ENCODE data around the gene ZFPM1. TPM values are rescaled to one million over a fixed set of nuclear protein-coding genes. Genes with fewer than 3 reads are reported as not detected.

The ZFPM1 gene
- polyA plus RNA-seq, 1 of the 3 experiments (the other 2 are of a cell fraction), result 1.2 TPM

DNA sequence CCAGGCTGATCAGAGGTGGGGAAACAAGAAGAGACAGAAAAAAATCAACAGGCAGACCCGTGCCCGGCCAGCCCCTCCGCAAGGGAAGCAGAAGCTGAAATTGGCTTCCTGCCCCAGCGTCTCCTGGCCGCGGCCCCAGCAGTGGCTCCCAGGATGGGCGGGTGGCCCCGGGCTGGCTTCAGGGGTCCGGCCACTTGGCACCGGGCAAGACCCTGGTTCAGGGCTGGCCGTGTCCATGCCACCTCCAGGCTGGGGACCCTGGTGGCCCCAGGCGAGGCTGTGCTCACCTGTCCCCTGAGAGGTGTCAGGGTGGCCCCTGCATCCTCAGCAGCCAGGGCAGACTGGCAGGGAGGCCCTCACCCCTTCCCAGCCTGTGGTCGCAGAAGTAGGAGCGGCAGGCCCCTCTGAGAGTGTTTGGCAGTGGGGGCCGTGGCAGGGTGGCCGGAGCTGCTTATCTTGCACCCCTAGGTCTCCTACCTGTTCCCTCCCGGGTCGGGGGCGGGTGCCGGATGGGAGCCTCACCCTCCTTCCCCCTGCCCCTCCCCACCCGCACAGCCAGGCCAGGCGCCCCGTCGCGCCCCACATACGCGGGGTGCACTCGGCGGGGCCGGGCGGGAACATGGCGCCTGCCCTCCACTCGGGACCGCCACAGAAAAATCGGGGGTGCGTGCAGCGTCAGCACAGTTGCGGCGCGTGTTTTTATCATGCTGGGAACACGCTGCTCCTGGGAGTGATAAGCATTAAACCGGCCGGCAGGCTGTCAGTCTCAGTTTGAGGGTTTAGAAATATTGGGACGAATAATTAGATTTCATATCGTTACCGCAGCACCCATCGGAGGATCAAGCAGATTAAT is 70.5 kb downstream of the ZFPM1 start:
- Histone ChIP-seq H4K20me1 (ENCODE audit: insufficient read depth) (no peaks in the 10 kb centered on the region), H3K4me3 (ENCODE audit: low read depth in 2 of 2, low read length in 1 of 2) (no peak overlapping the region), H3K9me2 (no peaks in the 10 kb centered on the region), H3K9ac (no peak overlapping the region), H2AFZ (ENCODE audit: low read depth) (no peak overlapping the region), H3K36me3 (replicated peaks in 1 of 2; ENCODE audit: control insufficient read depth in 1 of 2, insufficient read depth in 2 of 2, low read length in 1 of 2) (no peaks in the 10 kb centered on the region), H3F3A (replicated peaks; ENCODE audit: insufficient read depth) (no peaks in the 10 kb centered on the region), H3K4me1 (ENCODE audit: control insufficient read depth in 1 of 2, insufficient read depth in 2 of 2, low read depth in 1 of 2, low read length in 1 of 2) (peaks cover 0 to 9% of the 10 kb centered on the region in 2 experiments; a peak in 1 of 4 replicates), H3K9me3 (no peaks in the 10 kb centered on the region), H3K4me2 (no peak overlapping the region), H3K27me3 (ENCODE audit: insufficient read depth) (no peaks in the 10 kb centered on the region), H3K27ac (ENCODE audit: low read depth in 2 of 2, low read length in 1 of 2) (no peak overlapping the region), H3K79me2 (ENCODE audit: insufficient read depth) (no peaks in the 10 kb centered on the region)
- WGBS (ENCODE audit: low lambda C conversion rate), result 91% methylated on average over 29 of the region's 47 CpGs
- TF ChIP-seq GATA2 (CRISPR knock-in tag; IDR thresholded peaks at IDR 0.05) (no peak), CTCF (IDR thresholded peaks at IDR 0.05) (no peak), ELF1 (IDR thresholded peaks at IDR 0.05) (no peak), RAD21 (IDR thresholded peaks at IDR 0.05; ENCODE audit: low read length) (no peak), SMC3 (IDR thresholded peaks at IDR 0.05; ENCODE audit: low read depth, low read length) (no peak), MAX (IDR thresholded peaks at IDR 0.05; ENCODE audit: low read depth) (no peak), PBX3 (IDR thresholded peaks at IDR 0.05) (no peak), JUND (IDR thresholded peaks at IDR 0.05) (no peak), TAF1 (IDR thresholded peaks at IDR 0.05; ENCODE audit: borderline replicate concordance, low read depth, low read length) (no peak), NFIC (IDR thresholded peaks at IDR 0.05; ENCODE audit: borderline replicate concordance) (no peak), EP300 (IDR thresholded peaks at IDR 0.05; ENCODE audit: borderline replicate concordance in 1 of 2, low read depth in 1 of 2, low read length in 1 of 2) (no peak), RFX5 (IDR thresholded peaks at IDR 0.05; ENCODE audit: low read length) (no peak), MXI1 (IDR thresholded peaks at IDR 0.05; ENCODE audit: low read depth, low read length) (no peak), RXRA (IDR thresholded peaks at IDR 0.05; ENCODE audit: borderline replicate concordance, low read depth) (no peak), SIN3A (IDR thresholded peaks at IDR 0.05; ENCODE audit: borderline replicate concordance, low read depth, low read length) (no peak), FOSL2 (IDR thresholded peaks at IDR 0.05; ENCODE audit: borderline replicate concordance, low read depth) (no peak), USF2 (IDR thresholded peaks at IDR 0.05; ENCODE audit: borderline replicate concordance, low read depth, low read length) (no peak)
- TF ChIP-seq, protein P1, sequence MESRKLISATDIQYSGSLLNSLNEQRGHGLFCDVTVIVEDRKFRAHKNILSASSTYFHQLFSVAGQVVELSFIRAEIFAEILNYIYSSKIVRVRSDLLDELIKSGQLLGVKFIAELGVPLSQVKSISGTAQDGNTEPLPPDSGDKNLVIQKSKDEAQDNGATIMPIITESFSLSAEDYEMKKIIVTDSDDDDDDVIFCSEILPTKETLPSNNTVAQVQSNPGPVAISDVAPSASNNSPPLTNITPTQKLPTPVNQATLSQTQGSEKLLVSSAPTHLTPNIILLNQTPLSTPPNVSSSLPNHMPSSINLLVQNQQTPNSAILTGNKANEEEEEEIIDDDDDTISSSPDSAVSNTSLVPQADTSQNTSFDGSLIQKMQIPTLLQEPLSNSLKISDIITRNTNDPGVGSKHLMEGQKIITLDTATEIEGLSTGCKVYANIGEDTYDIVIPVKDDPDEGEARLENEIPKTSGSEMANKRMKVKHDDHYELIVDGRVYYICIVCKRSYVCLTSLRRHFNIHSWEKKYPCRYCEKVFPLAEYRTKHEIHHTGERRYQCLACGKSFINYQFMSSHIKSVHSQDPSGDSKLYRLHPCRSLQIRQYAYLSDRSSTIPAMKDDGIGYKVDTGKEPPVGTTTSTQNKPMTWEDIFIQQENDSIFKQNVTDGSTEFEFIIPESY (IDR thresholded peaks at IDR 0.05; ENCODE audit: borderline replicate concordance, low read depth), result no peak
- ChIA-PET POLR2A (no interaction called here), CTCF (interaction anchor here (1.2 to 3.9 kb wide), 2 partner anchors 80 to 86 kb away, joined by 4 to 16 read pairs; no protein-coding TSS in a partner anchor)
- no peak for DNase-seq

Measured in SK-N-SH (cell line).